K562 (cell line): Measurements from ENCODE around the gene HOXB8. TPM values are rescaled to one million over a fixed set of nuclear protein-coding genes. Genes with fewer than 3 reads are reported as not detected.

Experiments
- BRF2 ChIP-seq: IDR thresholded peaks from 3 replicates; pipeline ENCODE4 v1.6.1; 2011; ENCODE audit warnings: borderline replicate concordance, mild to moderate bottlenecking; ENCODE audit not compliant: insufficient read length, insufficient read depth
- CSDE1 ChIP-seq, 2 experiments: fragments of 450-650 bp; IDR thresholded peaks; 2 replicates each; pipeline ENCODE4 v1.6.1; 2016; ENCODE audit warnings: mild to moderate bottlenecking in 1 of 2
- EWSR1 ChIP-seq: fragments of 450-650 bp; IDR thresholded peaks from 2 replicates; pipeline ENCODE4 v1.6.1; 2018; ENCODE audit warnings: borderline replicate concordance, mild to moderate bottlenecking, low read depth, moderate library complexity; ENCODE audit not compliant: partially characterized antibody
- NFE2 ChIP-seq: IDR thresholded peaks from 2 replicates; pipeline ENCODE4 v1.6.1; 2014; ENCODE audit warnings: antibody characterized with exemption, low read depth
- NFXL1 ChIP-seq: fragments of 450-650 bp; formaldehyde crosslinking; IDR thresholded peaks from 2 replicates; pipeline ENCODE4 v1.4.0; 2021; ENCODE audit warnings: mild to moderate bottlenecking
- OTX1 ChIP-seq: fragments of 450-650 bp; formaldehyde crosslinking; IDR thresholded peaks from 2 replicates; pipeline ENCODE4 v1.4.0; 2022; ENCODE audit warnings: mild to moderate bottlenecking
- PCBP2 ChIP-seq: fragments of 200-400 bp; formaldehyde crosslinking; IDR thresholded peaks from 2 replicates; pipeline ENCODE4 v1.6.1; 2018; ENCODE audit warnings: low read length, low read depth, mild to moderate bottlenecking, moderate library complexity; ENCODE audit not compliant: poor library complexity, severe bottlenecking
- POLR3G ChIP-seq: IDR thresholded peaks from 2 replicates; pipeline ENCODE4 v1.6.1; 2011; ENCODE audit not compliant: insufficient read length, insufficient replicate concordance; ENCODE audit errors: extremely low read depth
- RAD21 ChIP-seq, 2 experiments: fragments of 250-450 bp in 1 of 2; fragments of 450-650 bp in 1 of 2; sonication (Bioruptor Pico) in 1 of 2; formaldehyde crosslinking in 1 of 2; IDR thresholded peaks in 1 of 2; conservative IDR thresholded peaks in 1 of 2; 2 replicates each; pipeline versions ENCODE4 v1.4.0 to v1.8.0; 2020 to 2022; ENCODE audit warnings: mild to moderate bottlenecking in 2 of 2, moderate library complexity in 1 of 2
- SETDB1 ChIP-seq: IDR thresholded peaks from one replicate; pipeline ENCODE4 v1.6.1; 2012; ENCODE audit warnings: low read length, control low read depth, inconsistent platforms
- STAG1 ChIP-seq: sonication (generic); formaldehyde crosslinking; IDR thresholded peaks from 2 replicates; pipeline ENCODE4 v1.5.0; 2020; ENCODE audit warnings: missing genetic modification reagents, borderline replicate concordance
- UBTF ChIP-seq, 2 experiments: IDR thresholded peaks; 2 replicates each; pipeline ENCODE4 v1.6.1; 2012; ENCODE audit warnings: improper control_type of control experiment in 2 of 2, low read depth in 2 of 2, low read length in 2 of 2, borderline replicate concordance in 1 of 2
- USF1 ChIP-seq: sonication (generic); formaldehyde crosslinking; IDR thresholded peaks from 2 replicates; pipeline ENCODE4 v1.9.0; 2022; ENCODE audit warnings: mild to moderate bottlenecking, missing genetic modification reagents
- ZBTB11 ChIP-seq, 3 experiments: fragments of 200-800 bp in 1 of 3; fragments of 250-450 bp in 1 of 3; fragments of 450-650 bp in 1 of 3; sonication (Bioruptor Pico) in 1 of 3; sonication (Bioruptor generic) in 1 of 3; formaldehyde crosslinking in 1 of 3; IDR thresholded peaks; 2 replicates each; pipeline versions ENCODE4 v1.6.1 to v1.8.0; 2016 to 2022; ENCODE audit warnings: mild to moderate bottlenecking in 2 of 3, missing genetic modification characterization in 2 of 3, missing compliant biosample characterization in 1 of 3, moderate library complexity in 1 of 3
- ZBTB26 ChIP-seq: fragments of 450-650 bp; formaldehyde crosslinking; IDR thresholded peaks from 2 replicates; pipeline ENCODE4 v1.4.0; 2022; ENCODE audit warnings: missing genetic modification characterization
- ZNF134 ChIP-seq: fragments of 250-450 bp; sonication (Bioruptor Pico); conservative IDR thresholded peaks from 2 replicates; pipeline ENCODE4 v1.4.0; 2020
- ZNF444 ChIP-seq: fragments of 250-450 bp; sonication (Bioruptor Pico); IDR thresholded peaks from 2 replicates; pipeline ENCODE4 v1.4.0; 2020; ENCODE audit warnings: mild to moderate bottlenecking, moderate library complexity
- polyA plus RNA-seq, 8 experiments: library from polyadenylated mRNA; depleted of rRNA in 4 of 8; stranded (reverse) in 5 of 8; unstranded in 3 of 8; fragments of >200 nt; fragmentation: Nextera tagmentation in 2 of 8; fragmentation: Illumina TruSeq in 1 of 8; extraction: Ambion mirVana in 2 of 8; extraction: Trizol in 1 of 8; gene quantifications; 2 replicates each; pipeline versions ENCODE4 v1.2.1 to v1.2.3, GENCODE V29; 2011 to 2014; ENCODE audit warnings: inconsistent platforms in 1 of 8, missing spikeins in 1 of 8
- total RNA-seq, 7 experiments: library from RNA; depleted of rRNA in 6 of 7; stranded (reverse); fragments of >200 nt in 6 of 7; fragmentation: Illumina TruSeq in 2 of 7; extraction: Trizol in 2 of 7; gene quantifications; 2 replicates each; pipeline versions ENCODE4 v1.2.1 to v1.2.3, GENCODE V29; 2011 to 2021; ENCODE audit warnings: low replicate concordance in 1 of 7

HOXB8 gene
- total and polyA plus RNA-seq, 9 of the 15 experiments (the other 6 are each of a cell fraction or from before 2014, with no cell fraction given), result 0.52 to 23.8 (median 3.6) TPM

- TF ChIP-seq USF1 (CRISPR knock-in tag) (no peak), OTX1 (CRISPR knock-in tag) (no peak), UBTF (IDR thresholded peaks at IDR 0.05; ENCODE audit: borderline replicate concordance in 1 of 2, low read depth in 2 of 2, low read length in 2 of 2) (peak; percentile 32 to 84; a peak in 1 of 4 replicates), EWSR1 (no peak), CSDE1 (IDR thresholded peaks at IDR 0.05) (no peak), RAD21 (CRISPR knock-in tag; conservative IDR thresholded peaks at IDR 0.05 in 1 of 2, IDR thresholded peaks at IDR 0.05 in 1 of 2) (peak; percentile 92 to 95), PCBP2 (no peak), ZNF444 (CRISPR knock-in tag) (no peak), ZNF134 (no peak), NFE2 (no peak), BRF2 (no peak), ZBTB11 (CRISPR knock-in tag; IDR thresholded peaks at IDR 0.05) (no peak), SETDB1 (no peak), NFXL1 (CRISPR knock-in tag) (no peak), ZBTB26 (CRISPR knock-in tag) (no peak), STAG1 (CRISPR knock-in tag) (peak; percentile 88), POLR3G (no peak)
These were observed 3.3 kb upstream of the HOXB8 start (continued) for GRCh38 chr17:48618256-48618896.
